ENCODE data around the gene TCERG1L. TPM values are rescaled to one million over a fixed set of nuclear protein-coding genes. Genes with fewer than 3 reads are reported as not detected.

The TCERG1L gene
- total and polyA plus RNA-seq, 3 experiments from 2014 or later: 0.07 to 0.93 (median 0.68) TPM

- POLR2A ChIA-PET: no interaction called here
These were observed 212.3 kb downstream of the TCERG1L start for GRCh38 chr10:131099028-131099726.

DNA sequence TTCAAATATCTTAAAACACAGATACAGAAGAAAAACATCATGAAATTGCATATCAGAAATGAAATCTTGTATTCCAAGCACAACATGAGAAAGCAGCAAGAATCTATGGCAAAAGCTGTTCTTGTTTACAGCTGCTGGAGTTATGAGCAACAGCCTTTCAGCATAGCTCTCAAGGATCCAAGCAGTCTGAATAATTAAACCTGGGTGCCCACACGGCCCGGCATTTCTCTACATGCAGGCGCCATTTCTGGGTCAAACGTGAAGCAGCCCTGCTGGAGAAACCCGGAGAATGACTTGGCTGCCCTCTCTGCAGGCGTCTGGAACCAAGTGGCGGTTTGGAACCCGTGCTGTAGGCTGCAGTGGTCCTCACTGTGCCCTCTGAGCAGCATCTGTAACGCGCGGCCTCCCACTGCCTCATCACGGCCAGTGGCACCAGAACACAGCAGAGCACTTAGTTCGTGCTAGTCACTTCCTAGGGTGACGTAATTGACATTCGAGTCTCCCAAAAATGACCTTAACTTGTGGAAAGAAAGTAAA lies 213.0 kb downstream of the TCERG1L start:
- Mint-ChIP-seq H3K27ac (no peak overlapping the region), H3K27me3 (no peaks in the 10 kb centered on the region), H3K9me3 (no peaks in the 10 kb centered on the region), H3K4me3 (no peak overlapping the region), H3K4me1 (no peaks in the 10 kb centered on the region), H3K36me3 (no peaks in the 10 kb centered on the region)
- H3K4me1 ChIP-seq (ENCODE audit: insufficient read depth, low read length): no peaks in the 10 kb centered on the region
- no peak overlapping the region for H3K4me3 ChIP-seq (ENCODE audit: low read length)
- no peaks in the 10 kb centered on the region for H3K27me3 ChIP-seq (ENCODE audit: insufficient read depth, low read length, poor library complexity, severe bottlenecking)
- ChIA-PET POLR2A (no interaction called here), CTCF (no interaction called here)
- H3K27ac ChIP-seq (ENCODE audit: low read depth, low read length): no peak overlapping the region
- DNase-seq: no peak
- no peaks in the 10 kb centered on the region for H3K36me3 ChIP-seq (ENCODE audit: insufficient read depth, low read length)
- H3K9me3 ChIP-seq (ENCODE audit: low read length): no peaks in the 10 kb centered on the region

More at GRCh38 chr10:131099028-131099726, 212.3 kb downstream of the TCERG1L start:
- Histone ChIP-seq H3K36me3 (ENCODE audit: insufficient read depth, low read length) (no peaks in the 10 kb centered on the region), H3K4me1 (ENCODE audit: insufficient read depth, low read length) (no peaks in the 10 kb centered on the region), H3K27ac (ENCODE audit: low read depth, low read length) (no peak overlapping the region), H3K4me3 (ENCODE audit: low read length) (no peak overlapping the region), H3K9me3 (ENCODE audit: low read length) (no peaks in the 10 kb centered on the region), H3K27me3 (ENCODE audit: insufficient read depth, low read length, poor library complexity, severe bottlenecking) (no peaks in the 10 kb centered on the region)
- H3K36me3 Mint-ChIP-seq: no peaks in the 10 kb centered on the region
- no peak overlapping the region for H3K4me3 Mint-ChIP-seq
- H3K4me1 Mint-ChIP-seq: no peaks in the 10 kb centered on the region
- H3K27ac Mint-ChIP-seq: no peak overlapping the region
- CTCF ChIA-PET: no interaction called here
- H3K27me3 Mint-ChIP-seq: no peaks in the 10 kb centered on the region
- no peaks in the 10 kb centered on the region for H3K9me3 Mint-ChIP-seq
- DNase-seq: no peak

GRCh38 chr10:131096031-131096430 lies 215.5 kb downstream of the TCERG1L start:
- H3K27me3 Mint-ChIP-seq: no peaks in the 10 kb centered on the region
- H3K36me3 Mint-ChIP-seq: no peaks in the 10 kb centered on the region
- Histone ChIP-seq H3K4me3 (ENCODE audit: low read length) (no peak overlapping the region), H3K4me1 (ENCODE audit: insufficient read depth, low read length) (no peaks in the 10 kb centered on the region), H3K9me3 (ENCODE audit: low read length) (no peaks in the 10 kb centered on the region), H3K27me3 (ENCODE audit: insufficient read depth, low read length, poor library complexity, severe bottlenecking) (no peaks in the 10 kb centered on the region), H3K27ac (ENCODE audit: low read depth, low read length) (no peak overlapping the region), H3K36me3 (ENCODE audit: insufficient read depth, low read length) (no peaks in the 10 kb centered on the region)
- ChIA-PET POLR2A (no interaction called here), CTCF (no interaction called here)
- no peak overlapping the region for H3K4me3 Mint-ChIP-seq
- no peaks in the 10 kb centered on the region for H3K9me3 Mint-ChIP-seq
- DNase-seq: no peak
- no peak overlapping the region for H3K27ac Mint-ChIP-seq
- H3K4me1 Mint-ChIP-seq: no peaks in the 10 kb centered on the region

GRCh38 chr10:131095313-131095580 lies 216.3 kb downstream of the TCERG1L start:
- Histone ChIP-seq H3K9me3 (ENCODE audit: low read length) (no peaks in the 10 kb centered on the region), H3K4me1 (ENCODE audit: insufficient read depth, low read length) (peaks cover 2% of the 10 kb centered on the region), H3K4me3 (ENCODE audit: low read length) (no peak overlapping the region), H3K27me3 (ENCODE audit: insufficient read depth, low read length, poor library complexity, severe bottlenecking) (no peaks in the 10 kb centered on the region), H3K27ac (ENCODE audit: low read depth, low read length) (no peak overlapping the region), H3K36me3 (ENCODE audit: insufficient read depth, low read length) (no peaks in the 10 kb centered on the region)
- CTCF ChIA-PET: no interaction called here
- Mint-ChIP-seq H3K4me1 (no peaks in the 10 kb centered on the region), H3K4me3 (no peak overlapping the region), H3K27me3 (no peaks in the 10 kb centered on the region), H3K36me3 (no peaks in the 10 kb centered on the region), H3K9me3 (peaks cover 0 to 2% (median 0%) of the 10 kb centered on the region in 5 donors), H3K27ac (no peak overlapping the region)
- POLR2A ChIA-PET: no interaction called here
- no peak for DNase-seq

- Mint-ChIP-seq H3K27me3 (no peaks in the 10 kb centered on the region), H3K4me1 (no peaks in the 10 kb centered on the region), H3K36me3 (no peaks in the 10 kb centered on the region), H3K27ac (no peak overlapping the region), H3K4me3 (no peak overlapping the region), H3K9me3 (peaks cover 0 to 2% (median 0%) of the 10 kb centered on the region in 5 donors)
- Histone ChIP-seq H3K4me3 (ENCODE audit: low read length) (no peak overlapping the region), H3K27me3 (ENCODE audit: insufficient read depth, low read length, poor library complexity, severe bottlenecking) (no peaks in the 10 kb centered on the region), H3K4me1 (ENCODE audit: insufficient read depth, low read length) (peaks cover 3% of the 10 kb centered on the region), H3K9me3 (ENCODE audit: low read length) (no peaks in the 10 kb centered on the region), H3K36me3 (ENCODE audit: insufficient read depth, low read length) (no peaks in the 10 kb centered on the region), H3K27ac (ENCODE audit: low read depth, low read length) (no peak overlapping the region)
- no peak for DNase-seq
- POLR2A ChIA-PET: no interaction called here
- CTCF ChIA-PET: no interaction called here
These were observed 216.8 kb downstream of the TCERG1L start for GRCh38 chr10:131094527-131095312.

DNA sequence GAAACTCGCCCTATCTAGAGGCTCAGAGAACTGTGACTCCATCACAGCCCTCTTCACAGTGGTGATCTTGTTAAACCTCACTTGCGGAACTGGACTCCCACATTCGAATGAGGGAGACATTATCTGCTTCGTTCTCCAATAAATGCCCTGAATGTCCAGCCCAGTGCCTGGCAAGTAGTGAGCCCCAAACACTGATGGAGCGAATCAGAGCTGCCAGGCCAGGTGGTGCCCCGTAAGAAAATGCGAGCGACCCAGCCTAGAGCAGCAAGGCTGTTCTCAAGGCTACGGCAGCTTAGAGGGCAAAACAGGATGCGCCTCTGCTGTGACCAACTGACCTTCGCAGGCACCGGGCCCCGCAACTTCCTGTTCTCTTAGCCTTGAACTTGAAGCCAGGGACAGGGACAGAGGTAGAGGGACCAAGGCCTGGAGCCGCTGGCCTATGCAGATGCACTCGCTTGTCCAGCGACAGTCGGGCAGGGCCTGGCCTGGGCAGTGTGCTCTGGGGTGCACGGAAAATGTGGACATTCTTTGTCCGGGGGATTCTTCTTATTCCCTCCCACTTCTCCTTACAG lies 217.6 kb downstream of the TCERG1L start:
- H3K4me3 Mint-ChIP-seq: no peak overlapping the region
- POLR2A ChIA-PET: no interaction called here
- no peaks in the 10 kb centered on the region for H3K4me1 Mint-ChIP-seq
- H3K27ac Mint-ChIP-seq: no peak overlapping the region
- Histone ChIP-seq H3K36me3 (ENCODE audit: insufficient read depth, low read length) (no peaks in the 10 kb centered on the region), H3K4me3 (ENCODE audit: low read length) (no peak overlapping the region), H3K27ac (ENCODE audit: low read depth, low read length) (no peak overlapping the region), H3K4me1 (ENCODE audit: insufficient read depth, low read length) (peaks cover 3% of the 10 kb centered on the region), H3K9me3 (ENCODE audit: low read length) (no peaks in the 10 kb centered on the region), H3K27me3 (ENCODE audit: insufficient read depth, low read length, poor library complexity, severe bottlenecking) (no peaks in the 10 kb centered on the region)
- no peaks in the 10 kb centered on the region for H3K27me3 Mint-ChIP-seq
- DNase-seq: no peak
- CTCF ChIA-PET: no interaction called here
- peaks cover 0 to 2% (median 2%) of the 10 kb centered on the region in 5 donors for H3K9me3 Mint-ChIP-seq
- H3K36me3 Mint-ChIP-seq: no peaks in the 10 kb centered on the region

GRCh38 chr10:131093346-131093745 lies 218.2 kb downstream of the TCERG1L start:
- Histone ChIP-seq H3K4me1 (ENCODE audit: insufficient read depth, low read length) (peaks cover 3% of the 10 kb centered on the region), H3K4me3 (ENCODE audit: low read length) (no peak overlapping the region), H3K27ac (ENCODE audit: low read depth, low read length) (no peak overlapping the region), H3K27me3 (ENCODE audit: insufficient read depth, low read length, poor library complexity, severe bottlenecking) (no peaks in the 10 kb centered on the region), H3K9me3 (ENCODE audit: low read length) (no peaks in the 10 kb centered on the region), H3K36me3 (ENCODE audit: insufficient read depth, low read length) (no peaks in the 10 kb centered on the region)
- H3K27ac Mint-ChIP-seq: no peak overlapping the region
- peak in 1 of 5 donors; percentile 36 for DNase-seq
- H3K9me3 Mint-ChIP-seq: peaks cover 0 to 7% (median 2%) of the 10 kb centered on the region in 5 donors
- ChIA-PET CTCF (no interaction called here), POLR2A (no interaction called here)
- no peak overlapping the region for H3K4me3 Mint-ChIP-seq
- no peaks in the 10 kb centered on the region for H3K36me3 Mint-ChIP-seq
- no peaks in the 10 kb centered on the region for H3K27me3 Mint-ChIP-seq
- H3K4me1 Mint-ChIP-seq: no peaks in the 10 kb centered on the region

DNA sequence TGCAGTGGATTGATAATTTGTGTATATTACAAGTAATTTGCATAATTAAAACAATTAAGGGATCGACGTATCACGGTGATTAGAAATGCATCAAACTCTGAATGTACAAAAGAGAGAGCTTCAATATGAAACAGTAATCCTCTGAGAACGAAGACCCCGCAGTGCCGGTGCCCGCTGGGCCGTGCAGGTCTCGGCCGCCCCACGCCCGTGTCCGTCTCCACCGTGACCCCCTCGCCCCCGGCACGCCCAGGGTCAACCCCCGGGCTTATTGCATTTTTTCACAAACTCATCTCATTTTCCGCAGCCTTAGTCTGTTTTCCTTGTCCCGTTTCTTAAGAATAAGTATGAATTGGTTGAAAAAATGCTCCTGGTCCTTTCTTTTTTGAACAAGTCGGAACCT lies 218.6 kb downstream of the TCERG1L start:
- CTCF ChIA-PET: no interaction called here
- H3K36me3 Mint-ChIP-seq: no peaks in the 10 kb centered on the region
- Histone ChIP-seq H3K4me3 (ENCODE audit: low read length) (no peak overlapping the region), H3K27me3 (ENCODE audit: insufficient read depth, low read length, poor library complexity, severe bottlenecking) (no peaks in the 10 kb centered on the region), H3K27ac (ENCODE audit: low read depth, low read length) (no peak overlapping the region), H3K4me1 (ENCODE audit: insufficient read depth, low read length) (peaks cover 3% of the 10 kb centered on the region), H3K9me3 (ENCODE audit: low read length) (no peaks in the 10 kb centered on the region), H3K36me3 (ENCODE audit: insufficient read depth, low read length) (no peaks in the 10 kb centered on the region)
- H3K4me3 Mint-ChIP-seq: no peak overlapping the region
- H3K9me3 Mint-ChIP-seq: peaks cover 0 to 7% (median 2%) of the 10 kb centered on the region in 5 donors
- no peak for DNase-seq
- H3K4me1 Mint-ChIP-seq: no peaks in the 10 kb centered on the region
- no peak overlapping the region for H3K27ac Mint-ChIP-seq
- H3K27me3 Mint-ChIP-seq: no peaks in the 10 kb centered on the region
- POLR2A ChIA-PET: no interaction called here
